ENCODE data around the gene BMP10.

DNA sequence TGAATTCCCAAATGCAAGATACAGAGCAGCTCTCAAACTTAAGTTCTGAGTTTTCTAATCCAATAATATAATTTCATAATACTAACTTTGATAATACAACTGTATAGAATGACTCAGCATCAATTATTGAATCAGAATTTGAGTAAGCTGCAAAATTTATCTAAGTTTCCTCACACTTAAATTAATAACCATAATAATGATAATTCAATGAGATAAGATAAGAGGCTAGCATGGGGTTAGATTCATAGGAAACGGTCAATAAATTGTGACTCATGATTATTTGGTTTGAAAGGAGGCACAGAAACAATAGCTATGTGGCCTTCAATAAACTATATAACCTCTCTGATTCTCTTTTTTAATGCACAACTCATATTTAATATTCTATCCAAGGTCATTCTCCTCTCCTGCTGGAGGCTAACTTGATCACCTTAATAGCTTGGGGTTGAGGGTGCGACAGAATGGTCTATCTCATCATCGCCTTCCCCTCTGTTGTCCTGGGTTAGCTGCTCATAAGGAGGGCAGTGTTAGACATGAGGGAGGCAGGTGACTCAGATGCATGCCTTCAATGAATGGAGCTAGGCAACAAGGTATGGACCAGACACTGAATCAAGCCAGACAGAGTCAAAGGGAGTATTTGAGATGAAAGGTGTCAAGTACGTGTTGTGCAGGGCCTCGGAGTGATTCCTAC lies 36.2 kb upstream of the BMP10 start:
- no peak for TF ChIP-seq EZH2 (IDR thresholded peaks at IDR 0.05; ENCODE audit: borderline replicate concordance, low read depth, low read length, severe bottlenecking)
- no peak for TF ChIP-seq CTCF (IDR thresholded peaks at IDR 0.05; ENCODE audit: borderline replicate concordance, extremely low read depth, low read length, poor library complexity, severe bottlenecking)

Measured in DND-41 (cell line).